Measurements from ENCODE around the gene IRX6.

DNA sequence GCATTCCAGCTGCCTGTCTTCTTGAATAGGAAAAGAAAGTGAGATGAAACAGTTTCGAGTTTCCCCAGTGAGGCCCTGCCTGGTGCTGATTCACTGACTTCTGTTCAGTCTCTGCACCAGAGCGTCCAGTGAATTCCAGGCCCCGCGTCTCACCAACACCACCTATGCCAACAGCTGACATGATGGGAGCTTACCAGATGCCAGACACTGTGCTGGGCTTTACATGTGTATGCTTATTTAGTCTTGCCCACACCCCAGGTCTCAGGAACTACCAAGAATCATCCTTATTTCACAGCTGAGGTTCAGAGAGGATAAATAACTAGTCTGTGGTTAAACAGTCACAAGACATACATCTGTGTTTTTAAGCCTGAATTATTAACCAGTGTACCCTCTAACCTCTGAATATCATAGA, 29.1 kb upstream of the IRX6 start:
- TF ChIP-seq POLR2A (IDR thresholded peaks at IDR 0.05; ENCODE audit: low read depth) (no peak), POLR2AphosphoS5 (IDR thresholded peaks at IDR 0.05) (no peak), EP300 (IDR thresholded peaks at IDR 0.05) (no peak)
- TF ChIP-seq, protein P1, sequence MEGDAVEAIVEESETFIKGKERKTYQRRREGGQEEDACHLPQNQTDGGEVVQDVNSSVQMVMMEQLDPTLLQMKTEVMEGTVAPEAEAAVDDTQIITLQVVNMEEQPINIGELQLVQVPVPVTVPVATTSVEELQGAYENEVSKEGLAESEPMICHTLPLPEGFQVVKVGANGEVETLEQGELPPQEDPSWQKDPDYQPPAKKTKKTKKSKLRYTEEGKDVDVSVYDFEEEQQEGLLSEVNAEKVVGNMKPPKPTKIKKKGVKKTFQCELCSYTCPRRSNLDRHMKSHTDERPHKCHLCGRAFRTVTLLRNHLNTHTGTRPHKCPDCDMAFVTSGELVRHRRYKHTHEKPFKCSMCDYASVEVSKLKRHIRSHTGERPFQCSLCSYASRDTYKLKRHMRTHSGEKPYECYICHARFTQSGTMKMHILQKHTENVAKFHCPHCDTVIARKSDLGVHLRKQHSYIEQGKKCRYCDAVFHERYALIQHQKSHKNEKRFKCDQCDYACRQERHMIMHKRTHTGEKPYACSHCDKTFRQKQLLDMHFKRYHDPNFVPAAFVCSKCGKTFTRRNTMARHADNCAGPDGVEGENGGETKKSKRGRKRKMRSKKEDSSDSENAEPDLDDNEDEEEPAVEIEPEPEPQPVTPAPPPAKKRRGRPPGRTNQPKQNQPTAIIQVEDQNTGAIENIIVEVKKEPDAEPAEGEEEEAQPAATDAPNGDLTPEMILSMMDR (IDR thresholded peaks at IDR 0.05): no peak

Data from esophagus muscularis mucosa (tissue), 4 donors.